ENCODE results near the gene HSPG2.
"Not testable (repeated sequence)": the region's sequence is repeated elsewhere in the genome, so short reads cannot be mapped to it uniquely, and the experiment has no call there.

DNA sequence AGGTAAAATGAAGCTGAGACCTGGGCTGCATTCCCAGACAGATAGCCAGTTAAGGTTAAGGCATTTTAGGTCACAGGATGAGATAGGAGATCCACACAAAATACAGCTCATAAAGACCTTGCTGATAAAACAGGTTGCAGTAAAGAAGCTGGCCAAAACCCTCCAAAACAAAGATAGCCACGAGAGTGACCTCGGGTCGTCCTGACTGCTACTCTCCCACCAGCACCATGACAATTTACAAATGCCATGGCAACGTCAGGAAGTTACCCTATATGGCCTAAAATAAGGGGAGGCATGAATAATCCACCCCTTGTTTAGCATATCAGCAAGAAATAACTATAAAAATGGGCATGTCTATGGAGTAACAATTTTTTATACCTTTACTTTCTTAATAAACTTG lies 33.4 kb upstream of the HSPG2 start:
- TF ChIP-seq CTCF (IDR thresholded peaks at IDR 0.05; ENCODE audit: low read length); EZH2 (IDR thresholded peaks at IDR 0.05; ENCODE audit: borderline replicate concordance, low read length): not testable (repeated sequence)

Measured in OCI-LY1 (cell line).